HG02938 (cell line): ENCODE measurements around the gene RAI1.
"Not testable (repeated sequence)": the region's sequence is repeated elsewhere in the genome, so short reads cannot be mapped to it uniquely, and the experiment has no call there.

Experiments used
- ATAC-seq: cut with Tn5 transposase; IDR thresholded peaks from one replicate; pipeline ENCODE4 v1.9.1; 2021; ENCODE audit warnings: mild to moderate bottlenecking, moderate library complexity; ENCODE audit not compliant: unreplicated experiment

The RAI1 gene

GRCh38 chr17:17663160-17664063, 17.8 kb upstream of the RAI1 start:
- peak; percentile 83 for ATAC-seq

DNA sequence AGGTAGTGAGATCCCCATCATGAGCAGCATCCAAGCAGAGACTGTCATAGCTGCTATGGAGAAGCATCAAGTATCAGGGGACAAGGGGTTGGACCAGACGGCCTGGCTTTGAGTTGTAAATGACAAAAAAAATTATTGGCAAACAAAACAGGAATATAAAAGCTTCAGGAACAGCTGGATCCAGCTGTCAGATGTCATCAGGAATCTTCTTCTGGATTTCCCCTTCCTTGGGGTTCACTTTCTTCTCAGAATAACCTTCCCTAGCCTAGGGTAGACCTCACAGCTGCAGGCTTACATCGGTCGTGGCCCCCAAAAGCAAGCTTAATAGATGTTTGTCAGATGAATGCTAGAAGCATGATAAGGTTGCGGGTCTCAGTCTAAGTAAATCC, 17.2 kb upstream of the RAI1 start:
- no peak for ATAC-seq

DNA sequence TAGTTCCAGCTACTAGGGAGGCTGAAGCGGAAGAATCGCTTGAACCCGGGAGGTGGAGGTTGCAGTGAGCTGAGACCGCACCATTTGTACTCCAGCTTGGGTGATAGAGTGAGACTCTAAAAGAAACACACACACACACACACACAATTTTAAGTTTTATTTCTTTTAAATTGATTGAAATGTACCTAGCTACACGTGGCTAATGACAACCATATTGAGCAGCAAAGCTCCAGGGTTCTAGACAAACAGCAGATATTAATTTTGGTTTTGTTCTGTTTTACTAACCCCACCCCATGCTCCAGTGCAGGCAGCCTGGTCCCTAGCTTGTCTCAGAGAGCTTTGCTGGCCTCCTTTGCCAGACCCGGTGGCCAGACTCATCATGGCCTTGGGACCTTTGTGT, 16.0 kb upstream of the RAI1 start:
- no peak for ATAC-seq

DNA sequence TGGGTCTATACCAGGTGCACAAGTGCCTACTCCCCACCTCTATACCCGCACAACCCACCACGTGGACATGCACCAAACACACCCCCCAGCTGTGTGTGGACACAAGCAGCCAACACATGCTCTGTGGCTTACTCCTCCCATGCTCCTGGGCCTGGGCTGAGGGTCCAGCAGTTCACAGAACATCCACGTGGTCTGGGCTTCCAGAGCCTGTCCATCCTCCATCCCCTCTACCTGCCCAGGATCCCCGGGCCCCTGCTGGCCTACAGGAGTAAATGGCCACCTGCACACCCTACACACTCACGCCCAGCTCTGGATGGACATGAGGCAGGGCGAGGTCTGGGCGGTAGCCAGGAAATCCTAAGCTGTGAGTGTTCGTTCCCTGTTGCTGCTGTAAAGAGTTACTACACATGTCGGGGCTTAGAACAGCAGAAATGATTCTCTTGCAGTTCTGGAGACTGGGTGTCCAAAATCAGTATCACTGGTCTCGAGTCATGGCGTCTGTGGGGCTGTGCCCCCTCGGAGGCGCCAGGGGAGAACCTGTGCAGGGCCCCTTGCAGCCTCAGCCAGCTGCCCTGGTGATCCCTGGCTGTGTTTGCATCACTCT, 15.0 kb upstream of the RAI1 start:
- ATAC-seq = no peak

GRCh38 chr17:17667231-17667630, 14.0 kb upstream of the RAI1 start:
- ATAC-seq = no peak

DNA sequence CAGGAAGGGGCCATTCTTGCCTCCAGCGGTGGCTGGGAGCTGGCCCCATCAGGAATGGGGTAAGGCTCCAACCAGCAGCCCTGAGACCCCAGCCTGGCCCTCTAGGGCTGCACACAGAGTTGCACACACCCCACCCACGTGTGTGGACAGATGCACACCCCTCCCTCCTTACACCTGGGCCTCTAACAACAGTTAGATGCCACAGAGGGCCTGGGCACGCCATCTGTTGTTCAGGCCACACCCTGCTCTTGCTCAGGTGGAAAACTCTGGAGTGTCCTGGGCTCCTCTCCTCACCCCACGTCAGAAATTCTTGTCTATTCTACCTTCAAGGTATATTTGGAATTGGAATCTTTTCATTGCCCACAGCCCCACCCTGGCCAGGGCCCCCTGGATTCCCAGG, 13.3 kb upstream of the RAI1 start:
- ATAC-seq = no peak

GRCh38 chr17:17668358-17668757, 12.9 kb upstream of the RAI1 start:
- no peak for ATAC-seq

DNA sequence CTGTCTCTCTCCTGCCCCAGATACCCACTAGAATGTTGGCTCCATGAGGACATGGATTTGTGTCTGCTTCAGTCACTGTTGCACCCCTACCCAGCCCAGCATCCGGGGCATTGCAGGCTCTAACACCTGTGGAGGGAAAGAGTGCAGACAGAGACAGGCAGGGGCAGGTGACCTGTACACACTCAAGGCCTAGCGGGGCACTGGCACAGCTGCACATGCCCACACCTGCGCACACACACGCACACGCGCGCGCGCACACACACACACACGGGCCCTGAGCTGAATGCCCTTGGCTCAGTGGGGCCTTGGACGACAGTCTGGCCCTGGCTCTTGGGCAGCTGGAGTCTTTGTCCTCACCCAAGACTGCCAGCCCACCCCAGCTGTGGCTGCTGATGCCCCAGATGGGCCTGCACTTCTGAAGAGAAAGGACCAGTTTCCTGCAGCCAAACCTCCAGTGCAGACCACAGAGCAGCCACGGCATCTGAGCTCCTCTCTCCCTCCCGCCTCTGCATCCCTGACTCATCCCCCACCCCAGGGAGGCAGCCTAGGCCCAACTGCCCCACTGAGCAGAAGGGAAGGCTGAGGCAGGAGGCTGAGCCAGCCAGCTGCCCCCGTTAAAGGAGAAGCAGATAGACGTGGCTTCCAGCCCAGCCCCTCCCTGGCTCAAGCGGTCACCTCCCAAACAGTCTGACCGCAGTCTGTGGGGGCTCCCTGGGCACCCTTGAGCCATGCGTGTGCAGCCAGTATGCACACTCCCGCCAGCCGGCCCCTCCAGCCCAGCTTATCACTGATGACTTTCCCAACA, 12.3 kb upstream of the RAI1 start:
- no peak for ATAC-seq

- no peak for ATAC-seq
Observed at GRCh38 chr17:17669580-17670235, 11.6 kb upstream of the RAI1 start.

- ATAC-seq = no peak
Observed at GRCh38 chr17:17670701-17671305, 10.5 kb upstream of the RAI1 start.

DNA sequence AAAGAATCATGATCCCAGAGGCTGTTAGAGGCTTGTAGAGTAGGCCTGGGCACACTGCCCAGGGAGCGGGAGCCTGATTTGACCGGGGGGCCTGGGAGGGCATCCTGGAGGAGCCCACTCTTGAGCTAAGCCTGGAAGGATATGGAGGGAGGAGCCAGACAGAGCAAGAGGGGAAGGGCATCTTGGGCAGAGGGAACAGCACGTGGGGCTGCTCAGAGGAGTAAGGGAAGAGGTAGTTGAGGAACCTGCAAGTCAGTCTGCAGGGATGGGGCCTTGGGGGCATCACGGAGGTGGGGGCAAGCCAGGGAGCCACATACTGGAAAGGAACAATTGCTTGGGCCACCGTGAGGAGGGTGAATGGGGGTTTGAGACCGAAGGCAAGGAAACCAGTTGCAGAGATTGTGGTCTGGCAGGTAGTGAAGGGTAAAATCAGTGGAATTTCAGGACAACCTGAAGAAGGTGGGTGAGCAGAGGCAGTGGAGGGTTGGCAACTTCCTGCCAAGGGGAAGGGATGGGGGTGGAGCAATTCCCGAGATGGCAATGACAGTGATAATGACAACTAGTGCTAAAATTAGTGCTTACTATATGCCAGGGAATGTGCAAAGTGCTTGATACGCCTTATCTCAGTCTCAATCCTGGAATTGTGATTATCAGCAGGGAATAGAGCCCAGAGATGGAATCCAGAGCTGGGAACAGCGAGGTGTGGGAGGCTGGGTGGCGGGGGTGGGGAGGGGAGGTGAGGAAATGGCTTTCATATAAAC, 9.7 kb upstream of the RAI1 start:
- no peak for ATAC-seq

GRCh38 chr17:17672453-17673368, 8.5 kb upstream of the RAI1 start:
- ATAC-seq = no peak

- ATAC-seq = no peak
Observed at GRCh38 chr17:17675416-17675815, 5.8 kb upstream of the RAI1 start.

DNA sequence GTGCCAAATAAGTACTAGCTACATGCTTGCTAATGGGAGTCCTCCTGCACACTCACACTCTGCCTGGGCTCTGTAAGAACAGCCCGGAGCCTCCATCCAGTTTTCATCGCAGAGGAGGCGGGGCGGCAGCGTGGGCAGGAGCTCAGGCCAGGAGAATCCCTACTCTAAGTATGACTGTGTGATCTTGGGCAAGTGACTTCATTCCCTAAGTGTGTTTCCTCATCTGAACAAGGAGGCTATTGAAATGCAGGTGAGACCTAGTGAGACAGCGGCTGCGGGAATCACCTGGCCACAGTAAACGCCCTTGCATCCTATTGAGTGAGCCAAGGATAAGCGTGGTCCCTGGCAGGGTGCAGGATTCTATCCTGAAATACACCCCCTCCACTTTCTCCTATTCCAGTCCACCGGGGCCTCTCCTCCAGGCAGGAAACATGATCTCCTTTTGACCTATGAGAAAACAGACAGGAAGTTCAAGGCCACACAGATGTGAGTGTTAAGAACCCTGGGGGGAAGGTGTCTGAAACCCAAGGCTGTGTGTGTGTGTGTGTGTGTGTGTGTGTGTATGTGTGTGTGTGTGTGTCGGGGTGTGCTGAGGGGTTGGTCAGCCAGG, 5.2 kb upstream of the RAI1 start:
- no peak for ATAC-seq

- ATAC-seq = no peak
Observed at GRCh38 chr17:17676752-17677151, 4.5 kb upstream of the RAI1 start.

- ATAC-seq = no peak
Observed at GRCh38 chr17:17677299-17678040, 3.8 kb upstream of the RAI1 start.

GRCh38 chr17:17678063-17678699, 3.1 kb upstream of the RAI1 start:
- ATAC-seq = not testable (repeated sequence)
